Right lobe of liver (tissue), 6 donors: ENCODE measurements around the gene CERK. TPM values are rescaled to one million over a fixed set of nuclear protein-coding genes. Genes with fewer than 3 reads are reported as not detected.

Source experiments
- ATAC-seq, 4 donors: fragments of 200-7000 bp; cut with Tn5 transposase; one replicate each; pipeline ENCODE4 v1.9.1; 2020; ENCODE audit warnings: mild to moderate bottlenecking in 4 of 4, moderate library complexity in 4 of 4
- DNase-seq, 3 donors: peaks; one replicate each; pipeline ENCODE4 v3.0.0-alpha.2; 2020
- H3K27ac ChIP-seq, 3 donors: fragments of 200-600 bp; one replicate each; pipeline ENCODE4 v1.8.0; 2022
- H3K27me3 ChIP-seq, 2 donors: fragments of 200-600 bp; one replicate each; pipeline ENCODE4 v1.8.0; 2022
- H3K36me3 ChIP-seq, 4 donors: fragments of 200-600 bp; sonication (generic) in 1 of 4; one replicate each; pipeline versions ENCODE4 v1.5.1 to v1.8.0; 2017 to 2022; ENCODE audit warnings: control low read depth in 1 of 4
- H3K4me1 ChIP-seq, 4 donors: fragments of 200-600 bp; sonication (generic) in 1 of 4; one replicate each; pipeline versions ENCODE4 v1.5.1 to v1.8.0; 2017 to 2022; ENCODE audit warnings: control low read depth in 1 of 4
- H3K4me3 ChIP-seq, 3 donors: fragments of 200-600 bp; one replicate each; pipeline ENCODE4 v1.8.0; 2022
- H3K9me3 ChIP-seq, 4 donors: fragments of 200-600 bp; sonication (generic) in 1 of 4; one replicate each; pipeline versions ENCODE4 v1.5.1 to v1.8.0; 2017 to 2022; ENCODE audit warnings: control low read depth in 1 of 4
- POLR2A ChIP-seq: fragments of 450-650 bp; IDR thresholded peaks from one replicate; pipeline ENCODE4 v1.6.1; 2017; ENCODE audit warnings: antibody characterized with exemption, mild to moderate bottlenecking
- WGBS: methylation state at CpG from one replicate; pipeline ENCODE4 v1.1.6; 2018; ENCODE audit warnings: low coverage, low lambda C conversion rate; ENCODE audit not compliant: insufficient coverage; ENCODE audit errors: missing lambda C conversion rate; 5-methylcytosine and 5-hydroxymethylcytosine counted together
- intact Hi-C, 2 donors: fragments of 100-400 bp; cut with DNase I; formaldehyde crosslinking; loops; one replicate each; pipeline versions ENCODE4 v1.11.2 to v1.14.1; 2022
- total RNA-seq, 6 experiments: library from RNA; depleted of rRNA in 2 of 6; stranded (reverse); fragments of >200 nt in 2 of 6; fragmentation: NEBNext Ultra II Directional in 3 of 6; extraction: Animal tissue kit (Norgen Biotek cat#: 25700) in 3 of 6; gene quantifications; one replicate each; pipeline versions ENCODE4 v1.1.0 to v1.2.4, GENCODE V29; 2016 to 2023
- TF ChIP-seq, protein P1 (sequence below), 4 donors: fragments of 200-600 bp in 3 of 4; fragments of 450-650 bp in 1 of 4; IDR thresholded peaks; one replicate each; pipeline versions ENCODE4 v1.5.1 to v1.8.0; 2016 to 2022; ENCODE audit warnings: antibody characterized with exemption in 4 of 4, mild to moderate bottlenecking in 2 of 4
- donor health status: DM: no; HTN: yes; CAD: no.
- donor health status: DM: no; HTN: no; CAD: no.
- donor health status: DM: no; HTN: no; CAD: no.
- donor health status: DM: no; HTN: yes; CAD: no.
- donor health status: DM: no; HTN: yes; CAD: no.

The CERK gene
- total RNA-seq, 6 experiments from 2014 or later: 9.6 to 27.5 (median 18.5) TPM

- intact Hi-C loops: loop anchor here in 1 of 2 donors (10.0 kb wide), 1 partner anchor 83 kb away; no protein-coding TSS in a partner anchor
- Histone ChIP-seq H3K27ac (no peak overlapping the region), H3K36me3 (peaks cover 0 to 7% (median under 1%) of the 10 kb centered on the region in 4 donors), H3K4me1 (peaks cover 0 to 41% (median 20%) of the 10 kb centered on the region in 4 donors), H3K4me3 (no peak overlapping the region), H3K27me3 (no peaks in the 10 kb centered on the region), H3K9me3 (no peaks in the 10 kb centered on the region)
- 95% methylated on average over 11 of the region's 37 CpGs for WGBS
- ATAC-seq (no peak), DNase-seq (no peak)
- TF ChIP-seq, protein P1, sequence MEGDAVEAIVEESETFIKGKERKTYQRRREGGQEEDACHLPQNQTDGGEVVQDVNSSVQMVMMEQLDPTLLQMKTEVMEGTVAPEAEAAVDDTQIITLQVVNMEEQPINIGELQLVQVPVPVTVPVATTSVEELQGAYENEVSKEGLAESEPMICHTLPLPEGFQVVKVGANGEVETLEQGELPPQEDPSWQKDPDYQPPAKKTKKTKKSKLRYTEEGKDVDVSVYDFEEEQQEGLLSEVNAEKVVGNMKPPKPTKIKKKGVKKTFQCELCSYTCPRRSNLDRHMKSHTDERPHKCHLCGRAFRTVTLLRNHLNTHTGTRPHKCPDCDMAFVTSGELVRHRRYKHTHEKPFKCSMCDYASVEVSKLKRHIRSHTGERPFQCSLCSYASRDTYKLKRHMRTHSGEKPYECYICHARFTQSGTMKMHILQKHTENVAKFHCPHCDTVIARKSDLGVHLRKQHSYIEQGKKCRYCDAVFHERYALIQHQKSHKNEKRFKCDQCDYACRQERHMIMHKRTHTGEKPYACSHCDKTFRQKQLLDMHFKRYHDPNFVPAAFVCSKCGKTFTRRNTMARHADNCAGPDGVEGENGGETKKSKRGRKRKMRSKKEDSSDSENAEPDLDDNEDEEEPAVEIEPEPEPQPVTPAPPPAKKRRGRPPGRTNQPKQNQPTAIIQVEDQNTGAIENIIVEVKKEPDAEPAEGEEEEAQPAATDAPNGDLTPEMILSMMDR (IDR thresholded peaks at IDR 0.05): no peak
- no peak for TF ChIP-seq POLR2A
These were observed 79.8 kb downstream of the CERK start for GRCh38 chr22:46657996-46658947.

DNA sequence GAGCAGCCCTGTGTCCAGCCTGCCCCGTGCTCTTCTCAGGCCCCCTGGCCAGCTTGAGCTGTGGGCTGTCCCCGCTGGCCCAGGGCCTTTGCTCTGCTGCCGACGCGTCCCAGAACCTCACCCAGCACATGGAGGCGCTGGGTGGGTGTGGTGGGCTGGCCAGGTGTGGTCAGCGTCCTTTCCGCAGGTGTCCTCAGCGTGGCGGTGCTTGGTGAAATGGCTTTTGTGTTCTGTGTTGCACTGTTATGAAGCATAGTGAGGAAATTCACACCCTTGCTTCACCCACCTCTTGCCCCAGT, 80.4 kb downstream of the CERK start:
- TF ChIP-seq POLR2A: no peak
- TF ChIP-seq, protein P1 (IDR thresholded peaks at IDR 0.05): no peak
- intact Hi-C loops: loop anchor here in 1 of 2 donors (10.0 kb wide), 1 partner anchor 83 kb away; no protein-coding TSS in a partner anchor
- WGBS: no CpG with 5 or more reads among the region's 10 CpGs
- Histone ChIP-seq H3K9me3 (no peaks in the 10 kb centered on the region), H3K27me3 (no peaks in the 10 kb centered on the region), H3K4me3 (no peak overlapping the region), H3K27ac (no peak overlapping the region), H3K4me1 (peaks cover 0 to 48% (median 25%) of the 10 kb centered on the region in 4 donors), H3K36me3 (peaks cover 0 to 7% (median 0%) of the 10 kb centered on the region in 4 donors)
- no peak for DNase-seq
- ATAC-seq: no peak

DNA sequence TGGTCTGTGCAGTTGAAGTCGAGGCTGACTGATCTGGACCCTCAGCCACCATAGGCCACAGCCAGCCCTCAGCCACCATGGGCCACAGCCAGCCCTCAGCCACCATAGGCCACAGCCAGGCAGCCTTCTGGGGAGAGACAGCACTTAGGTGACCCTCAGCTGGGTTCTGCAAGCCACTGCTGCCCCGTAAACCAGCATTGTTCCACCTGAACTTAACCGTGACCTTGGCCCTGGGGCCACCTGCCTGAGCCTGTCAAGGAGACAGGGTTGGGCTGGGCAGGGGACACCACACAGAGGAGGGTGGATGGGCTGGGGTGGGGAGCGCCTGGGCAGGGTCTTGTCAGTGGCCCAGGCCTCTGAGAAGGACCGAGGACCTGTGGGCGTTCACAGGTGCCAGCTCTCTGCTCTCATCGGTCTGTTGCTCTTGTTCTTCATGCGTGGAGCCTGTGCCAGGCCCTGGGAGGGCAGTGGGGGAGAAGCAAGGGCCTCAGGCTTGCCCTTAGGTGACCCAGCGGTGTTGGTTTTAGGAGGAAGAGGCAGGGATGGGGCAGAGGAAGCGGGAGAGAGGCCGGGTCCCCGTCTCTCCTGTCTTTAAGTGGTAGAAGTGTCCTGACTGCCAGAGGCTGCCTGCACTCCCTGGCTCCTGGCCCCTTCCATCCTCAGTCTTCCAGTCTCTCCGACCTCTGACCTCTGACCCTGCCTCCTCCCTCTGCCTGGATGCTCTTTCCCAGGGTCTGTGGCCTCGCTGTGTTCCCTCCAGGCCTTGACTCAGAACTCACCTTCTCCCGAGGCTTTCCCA, 81.0 kb downstream of the CERK start:
- ATAC-seq (no peak), DNase-seq (no peak)
- Histone ChIP-seq H3K27ac (peak overlapping the region in 1 of 3 donors; percentile 68), H3K36me3 (peaks cover 0 to 2% (median 0%) of the 10 kb centered on the region in 4 donors), H3K4me3 (no peak overlapping the region), H3K27me3 (no peaks in the 10 kb centered on the region), H3K4me1 (peaks cover 0 to 53% (median 28%) of the 10 kb centered on the region in 4 donors), H3K9me3 (no peaks in the 10 kb centered on the region)
- WGBS: 95% methylated on average over 8 of the region's 15 CpGs
- TF ChIP-seq, protein P1 (IDR thresholded peaks at IDR 0.05): no peak
- no peak for TF ChIP-seq POLR2A
- intact Hi-C loops: loop anchor here in 1 of 2 donors (10.0 kb wide), 1 partner anchor 82 kb away; no protein-coding TSS in a partner anchor

DNA sequence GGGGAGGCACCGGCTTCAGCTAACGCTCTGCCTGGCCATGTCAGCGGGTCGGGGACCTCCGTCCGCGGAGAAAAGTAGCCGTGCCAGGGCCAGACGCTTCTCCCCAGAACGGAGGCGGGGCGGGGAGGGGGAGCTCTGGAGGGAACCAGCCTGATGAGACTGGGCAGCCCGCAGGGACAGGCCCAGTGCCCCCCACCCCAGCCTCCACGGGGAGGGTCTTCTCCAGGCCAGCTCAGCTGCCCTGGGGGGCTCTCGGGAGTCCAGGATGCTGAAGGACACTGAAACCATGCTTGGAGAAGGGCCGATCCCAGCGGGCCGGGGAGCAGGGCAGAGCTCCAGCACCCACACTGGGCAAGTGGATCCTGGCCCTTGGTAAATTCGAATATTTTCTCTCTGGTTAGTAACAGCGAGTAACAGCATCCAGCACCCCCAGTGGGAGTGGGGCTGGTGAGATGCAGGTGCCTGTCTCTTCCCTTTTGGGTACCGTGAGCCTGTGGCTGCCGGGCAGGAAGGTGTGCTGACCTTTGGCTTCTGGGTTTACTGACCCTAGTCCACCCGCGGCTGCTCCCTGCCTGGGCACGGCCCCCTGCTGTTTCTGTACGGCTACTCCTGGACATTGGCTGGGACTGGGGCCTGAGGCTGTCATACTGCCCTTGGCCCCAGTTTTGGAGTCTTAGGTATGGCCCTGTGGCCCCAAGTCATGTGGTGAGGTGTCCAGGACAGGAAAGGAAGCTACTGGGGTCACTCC, 82.0 kb downstream of the CERK start:
- Histone ChIP-seq H3K4me3 (no peak overlapping the region), H3K36me3 (no peaks in the 10 kb centered on the region), H3K4me1 (peaks cover 0 to 61% (median 30%) of the 10 kb centered on the region in 4 donors), H3K27me3 (no peaks in the 10 kb centered on the region), H3K9me3 (no peaks in the 10 kb centered on the region), H3K27ac (peak overlapping the region in 2 of 3 donors; percentile 43 to 68)
- ATAC-seq (peak; percentile 8 to 71 (median 64)), DNase-seq (peak; percentile 73 to 84 (median 82))
- 67% methylated on average over 1 of the region's 26 CpGs for WGBS
- no peak for TF ChIP-seq POLR2A
- TF ChIP-seq, protein P1 (IDR thresholded peaks at IDR 0.05): peak in 3 of 4 donors; percentile 37 to 49 (median 37)
- intact Hi-C loops: loop anchor here in 1 of 2 donors (10.0 kb wide), 1 partner anchor 81 kb away; no protein-coding TSS in a partner anchor
